Astrocyte of the hippocampus (primary cell): Measurements from ENCODE around the gene SRSF6.
"Not testable (repeated sequence)": the region's sequence is repeated elsewhere in the genome, so short reads cannot be mapped to it uniquely, and the experiment has no call there.

ENCODE experiments used
- DNase-seq: peaks from one replicate; pipeline ENCODE4 v3.0.0; 2011; ENCODE audit warnings: low read depth, low spot score

Gene SRSF6

DNA sequence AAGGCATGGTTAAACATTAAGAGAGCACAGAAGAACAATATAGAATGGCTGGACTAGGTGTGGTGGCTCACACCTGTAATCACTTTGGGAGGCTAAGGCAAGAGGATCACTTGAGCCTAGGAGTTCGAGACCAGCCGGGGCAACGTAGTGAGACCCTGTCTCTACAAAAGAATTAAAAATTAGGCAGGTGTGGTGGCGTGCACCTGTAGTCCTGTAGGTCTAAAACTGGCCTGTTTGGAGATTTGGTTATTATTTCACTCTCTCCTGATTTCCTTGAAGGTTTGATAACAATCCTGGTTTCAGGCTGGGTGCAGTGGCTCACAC is 15.6 kb downstream of the SRSF6 start:
- DNase-seq, result no peak

DNA sequence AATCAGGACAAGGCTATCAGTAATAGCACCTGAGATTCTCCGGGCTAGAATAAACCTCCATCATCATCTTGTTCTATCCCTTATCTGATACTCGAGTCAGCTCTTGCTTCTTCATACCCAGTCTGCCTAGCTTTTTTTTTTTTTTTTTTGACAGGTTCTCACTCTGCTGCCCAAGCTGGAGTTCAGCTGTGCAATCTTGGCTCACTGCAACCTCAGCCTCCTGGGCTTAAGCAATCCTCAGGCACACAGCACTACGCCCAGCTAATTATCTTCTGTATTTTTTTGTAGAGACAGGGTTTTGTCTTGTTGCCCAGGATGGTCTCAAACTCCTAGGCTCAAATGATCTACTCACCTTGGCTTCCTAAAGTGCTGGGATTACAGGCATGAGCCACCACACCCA is 19.5 kb downstream of the SRSF6 start:
- DNase-seq, result no peak

DNA sequence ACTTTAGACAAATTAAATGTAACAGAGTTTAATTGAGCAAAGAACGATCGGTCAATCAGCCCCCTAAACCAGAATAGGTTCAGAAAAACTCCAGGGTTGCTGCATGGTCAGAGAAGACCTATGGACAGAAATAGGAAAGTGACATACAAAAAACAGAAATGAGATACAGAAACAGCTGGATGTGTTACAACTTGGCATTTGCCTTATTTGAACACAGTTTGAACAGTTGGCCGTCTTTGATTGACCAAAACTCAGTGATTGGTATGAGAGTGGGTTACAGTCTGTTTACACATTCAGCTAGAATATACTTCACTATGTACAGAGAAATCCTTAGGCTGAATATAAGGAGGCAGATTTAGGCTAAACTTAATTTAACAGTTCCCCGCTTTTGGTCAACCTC is 19.9 kb downstream of the SRSF6 start:
- no peak for DNase-seq

DNA sequence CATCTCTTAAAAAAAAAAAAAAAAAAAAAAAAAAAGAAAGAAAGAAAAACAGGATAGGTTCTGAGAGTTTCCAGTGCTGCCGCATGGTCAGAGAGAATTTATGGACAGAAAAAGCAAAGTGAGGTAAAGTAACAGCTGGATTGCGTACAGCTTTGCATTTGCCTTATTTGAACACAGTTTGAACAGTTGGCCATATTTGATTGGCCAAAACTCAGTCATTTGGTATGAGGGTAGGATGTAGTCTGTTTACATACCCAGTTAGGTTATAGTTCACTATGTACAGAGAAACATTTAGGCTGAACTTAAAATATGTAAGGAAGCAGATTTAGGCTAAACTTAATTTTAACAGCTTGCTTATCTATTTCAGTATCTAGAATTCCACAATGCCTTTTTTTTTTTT is 32.3 kb downstream of the SRSF6 start:
- DNase-seq, result no peak

DNA sequence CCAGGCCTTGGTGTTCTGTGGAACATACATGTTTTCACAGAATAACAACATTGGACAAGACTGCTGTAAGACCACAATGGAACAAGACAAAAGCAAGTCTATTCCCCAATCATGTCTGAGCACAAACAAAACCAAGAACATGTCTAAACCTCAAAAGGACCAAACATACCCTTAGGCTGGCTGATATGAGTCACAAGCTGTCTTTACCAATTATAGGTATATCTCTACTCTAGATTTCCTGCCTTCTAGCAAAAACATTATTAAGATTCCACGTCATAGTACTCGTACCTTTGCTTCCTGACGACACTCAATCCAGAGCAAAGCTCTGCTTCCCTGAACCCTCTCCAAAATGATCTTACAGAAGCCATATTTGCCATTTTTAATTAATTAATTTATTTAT is 34.4 kb downstream of the SRSF6 start:
- peak; percentile 26 for DNase-seq

DNA sequence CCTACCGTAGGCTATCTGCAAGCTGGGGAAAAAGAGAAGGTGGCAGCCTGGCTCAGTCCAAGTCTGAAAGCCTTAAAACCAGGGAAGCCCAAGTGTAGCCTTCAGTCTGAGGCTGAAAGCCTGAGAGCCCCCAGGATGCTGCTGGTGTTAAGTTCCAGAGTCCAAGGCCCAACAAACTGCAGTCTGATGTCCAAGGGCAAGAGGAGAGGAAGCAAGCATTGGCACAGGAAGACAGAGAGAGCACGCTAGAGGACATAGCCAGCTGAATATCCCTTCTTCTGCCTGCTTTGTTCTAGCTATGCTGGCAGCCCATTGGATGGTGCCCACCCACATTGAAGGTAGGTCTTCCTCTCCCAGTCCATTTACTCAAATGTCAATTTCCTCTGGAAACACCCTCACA is 37.7 kb downstream of the SRSF6 start:
- DNase-seq, result no peak

DNA sequence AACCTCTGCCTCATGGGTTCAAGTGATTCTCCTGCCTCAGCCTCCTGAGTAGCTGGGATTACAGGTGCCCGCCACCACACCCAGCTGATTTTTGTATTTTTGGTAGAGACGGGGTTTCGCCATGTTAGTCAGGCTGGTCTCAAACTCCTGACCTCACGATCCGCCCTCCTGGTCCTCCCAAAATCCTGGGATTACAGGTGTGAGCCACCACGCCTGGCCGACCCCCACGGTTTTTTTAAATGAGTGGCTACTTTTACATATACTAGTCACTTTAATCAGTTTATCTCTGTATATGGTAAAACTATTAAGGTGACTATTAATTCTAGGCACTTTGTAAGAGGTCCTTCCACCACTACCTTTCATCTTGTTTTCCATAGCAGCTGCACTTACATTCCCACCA is 44.3 kb downstream of the SRSF6 start:
- DNase-seq, result not testable (repeated sequence)

DNA sequence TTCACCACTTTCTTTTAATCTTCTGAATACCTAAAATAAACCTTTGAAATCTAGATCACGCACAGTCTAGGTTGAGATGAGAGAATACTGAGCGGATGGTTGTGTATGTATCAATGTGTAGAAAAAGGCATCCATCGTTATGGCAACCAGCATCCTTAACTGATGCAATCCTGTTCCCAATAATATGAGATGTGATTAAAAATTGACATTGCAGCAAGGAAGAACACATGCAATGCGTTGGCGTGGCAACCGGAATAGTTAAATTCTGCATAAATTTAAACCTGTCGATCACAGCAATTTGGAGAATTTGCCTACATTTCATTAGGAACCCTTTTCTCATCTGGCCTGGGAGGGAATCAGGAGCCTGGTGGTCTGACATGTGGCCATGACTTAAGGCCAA is 48.5 kb downstream of the SRSF6 start:
- no peak for DNase-seq

DNA sequence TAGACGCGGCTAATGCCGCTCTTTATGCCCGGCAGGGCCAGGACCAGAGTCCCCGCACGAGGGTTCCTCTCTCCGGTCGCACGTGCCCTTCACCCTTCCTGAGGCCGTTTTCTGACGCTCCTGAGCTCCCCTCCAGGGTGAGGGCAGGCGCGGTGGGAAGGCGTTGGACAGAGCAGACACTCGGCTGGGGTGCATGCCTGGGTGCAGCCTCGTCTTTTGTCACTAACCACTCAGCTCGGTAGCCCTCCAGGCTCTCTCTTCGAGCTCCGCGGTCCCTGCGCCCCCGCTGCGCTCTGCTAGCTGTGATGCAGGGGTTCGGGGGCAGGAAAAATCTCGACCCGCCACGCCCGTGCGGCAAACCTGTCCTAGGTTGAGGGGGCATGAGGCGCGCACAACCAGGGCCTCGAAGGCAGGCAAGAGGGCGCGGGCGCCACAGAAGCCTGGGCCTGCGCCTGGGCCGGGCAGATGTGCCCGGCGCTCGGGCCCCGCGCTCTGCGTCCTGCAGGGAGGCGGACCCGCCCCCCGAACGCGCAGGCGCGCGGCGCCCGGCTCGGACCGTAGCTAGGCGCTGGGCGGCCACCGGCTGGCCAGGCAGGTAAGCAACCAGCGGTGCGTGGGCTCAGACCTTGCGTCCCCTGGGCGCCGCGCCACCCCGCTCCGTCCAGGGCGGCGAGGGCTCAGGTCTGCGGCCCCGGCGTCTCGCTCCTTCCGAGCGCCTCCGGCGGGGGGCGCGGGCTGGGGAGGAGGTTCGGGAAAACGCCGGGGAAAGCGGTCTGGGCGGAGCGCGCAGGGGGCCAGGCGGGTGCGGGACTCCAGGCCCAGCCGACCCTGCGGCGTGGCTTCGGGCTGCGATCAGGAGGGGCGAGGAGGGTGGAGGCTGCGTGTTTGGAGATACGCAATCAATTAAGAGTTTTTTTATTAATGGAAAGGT is 49.7 kb downstream of the SRSF6 start, which contains the start of gene L3MBTL1:
L3MBTL1 (plus strand) TSS at position 548 of the 931 bp plus-strand sequence. CDS start 5,807 bp downstream, outside the sequence.
- peak; percentile 78 for DNase-seq

DNA sequence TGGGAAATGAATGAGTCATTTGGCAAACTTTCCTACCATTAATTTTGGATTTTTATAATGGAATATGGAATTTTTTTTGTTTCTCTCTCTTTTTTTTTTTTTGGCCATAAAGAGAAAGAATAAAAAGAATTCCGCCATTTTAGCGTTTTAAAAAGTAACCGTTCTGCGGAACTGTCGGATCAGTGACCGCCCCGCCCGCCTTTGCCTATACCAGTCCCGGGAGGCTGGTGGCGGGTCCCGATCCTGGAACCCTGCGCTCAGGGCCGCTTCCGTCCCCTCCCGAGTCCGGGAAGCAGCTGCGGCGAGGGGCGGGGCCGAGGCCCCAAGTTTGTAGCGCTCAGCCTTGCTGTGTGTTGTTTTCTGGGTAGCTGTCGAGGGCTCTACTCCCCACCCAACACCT is 50.4 kb downstream of the SRSF6 start:
- DNase-seq, result peak; percentile 11

DNA sequence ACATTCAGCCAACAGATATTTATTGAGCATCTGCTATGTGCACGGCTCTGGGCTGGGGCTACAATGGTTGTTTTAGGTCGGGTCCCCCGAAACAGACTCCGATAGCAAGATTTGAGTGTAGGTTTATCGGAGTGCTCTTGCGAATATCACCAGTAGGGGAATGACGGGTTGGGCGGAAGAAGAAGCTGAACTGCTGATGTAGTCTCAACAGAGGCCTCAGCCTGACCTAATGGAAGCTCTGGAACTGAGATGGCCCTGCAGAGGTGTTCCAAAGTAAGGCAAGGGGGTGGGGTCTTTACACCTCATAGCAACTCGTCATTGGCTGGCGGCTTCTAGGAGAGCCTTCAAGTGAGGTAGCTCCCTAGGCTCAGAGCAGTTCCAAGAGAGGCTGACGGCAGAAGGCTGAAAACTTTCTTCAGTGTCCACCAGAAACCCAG is 50.9 kb downstream of the SRSF6 start:
- no peak for DNase-seq

DNA sequence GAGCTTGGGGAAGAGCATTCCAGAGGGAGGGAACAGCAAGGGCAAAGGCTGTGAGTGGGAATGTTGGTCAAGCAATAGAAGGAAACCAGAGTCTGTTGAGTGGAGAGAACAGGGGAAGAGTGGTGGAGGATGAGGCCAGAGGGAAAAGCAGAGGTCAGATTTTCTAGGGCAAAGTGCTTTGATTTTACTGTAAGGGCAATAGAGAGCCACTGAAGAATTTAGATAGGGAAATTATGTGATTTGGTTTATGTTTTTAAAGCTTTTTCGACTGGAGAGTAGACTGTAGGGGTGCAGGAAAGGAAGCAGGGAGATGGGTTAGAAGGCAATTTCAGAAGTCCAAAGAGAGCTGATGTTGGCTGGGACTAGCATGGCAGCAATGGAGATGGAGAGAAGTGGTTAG is 54.2 kb downstream of the SRSF6 start:
- no peak for DNase-seq

DNA sequence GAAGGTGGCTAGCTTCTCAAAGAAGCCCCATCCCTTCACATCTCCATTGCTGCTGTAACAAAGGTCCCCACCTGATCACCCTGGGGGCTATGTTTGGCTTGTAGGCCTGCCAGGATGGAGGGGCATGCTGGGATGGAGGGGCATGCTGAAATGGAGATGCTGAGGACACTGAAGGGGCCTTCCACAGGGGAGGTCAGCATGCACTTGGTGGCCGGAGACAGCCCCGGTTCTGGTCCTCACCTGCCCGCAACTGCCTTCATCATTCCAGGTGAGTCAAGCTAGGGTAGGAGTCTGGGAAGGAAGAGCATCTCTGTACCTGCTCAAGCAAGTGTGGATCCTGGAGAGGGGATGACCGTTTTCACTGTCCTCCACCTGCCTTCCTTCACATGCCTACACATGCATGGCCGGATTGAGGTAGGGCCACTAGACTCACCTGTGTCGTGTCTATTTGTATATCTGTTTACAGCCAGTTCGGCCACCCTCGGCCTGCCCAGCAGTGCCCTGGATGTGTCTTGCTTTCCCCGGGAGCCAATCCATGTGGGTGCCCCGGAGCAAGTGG is 55.8 kb downstream of the SRSF6 start:
- DNase-seq, result no peak
